Islet precursor cell (in vitro differentiated cells): ENCODE measurements around the gene CEP70.
A peak's percentile ranks its signal among the peaks of the same experiment; 100 is the strongest.

ENCODE experiments used
- DNase-seq: peaks from one replicate; pipeline ENCODE4 v3.0.0-alpha.2; 2018

CEP70 gene

DNA sequence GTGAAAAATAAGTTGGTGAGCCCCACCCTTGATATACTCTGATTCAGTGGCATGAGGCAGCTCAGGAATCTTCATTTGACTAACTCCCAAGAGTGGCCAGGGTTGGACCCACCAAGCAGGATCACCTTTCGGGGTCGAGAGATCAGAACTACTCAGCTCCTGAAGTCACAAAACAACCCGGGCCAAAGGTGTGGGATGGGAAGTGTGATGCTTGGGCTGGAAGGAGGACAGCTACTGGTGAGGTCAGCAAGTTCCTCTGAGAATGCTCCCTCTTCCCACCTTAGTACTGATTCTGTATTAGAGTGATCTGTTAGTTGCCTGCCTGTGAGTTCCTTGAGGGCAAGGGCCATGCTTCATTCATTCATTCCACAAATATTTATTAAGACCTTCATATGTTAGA, 144.6 kb downstream of the CEP70 start:
- peak; percentile 39 for DNase-seq

DNA sequence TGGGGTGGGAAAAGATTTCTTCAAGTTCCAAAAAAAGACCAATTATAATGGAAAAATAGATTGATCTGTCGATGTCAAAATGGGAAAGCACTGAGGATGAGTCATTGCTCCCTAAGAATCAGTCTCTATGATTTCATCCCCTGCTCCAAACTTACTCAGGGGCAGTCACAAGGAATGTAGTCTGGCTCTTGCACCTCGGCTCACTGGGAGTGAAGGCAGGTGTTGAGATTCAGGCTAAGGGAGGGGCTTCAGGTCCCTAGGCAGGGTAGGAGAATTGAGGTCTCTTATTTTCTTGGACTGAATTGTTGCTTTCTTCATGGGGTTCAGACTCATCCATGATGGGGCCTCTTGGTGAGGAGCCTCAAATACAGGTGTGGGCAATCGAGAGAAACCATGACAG, 145.4 kb downstream of the CEP70 start:
- peak; percentile 45 for DNase-seq

DNA sequence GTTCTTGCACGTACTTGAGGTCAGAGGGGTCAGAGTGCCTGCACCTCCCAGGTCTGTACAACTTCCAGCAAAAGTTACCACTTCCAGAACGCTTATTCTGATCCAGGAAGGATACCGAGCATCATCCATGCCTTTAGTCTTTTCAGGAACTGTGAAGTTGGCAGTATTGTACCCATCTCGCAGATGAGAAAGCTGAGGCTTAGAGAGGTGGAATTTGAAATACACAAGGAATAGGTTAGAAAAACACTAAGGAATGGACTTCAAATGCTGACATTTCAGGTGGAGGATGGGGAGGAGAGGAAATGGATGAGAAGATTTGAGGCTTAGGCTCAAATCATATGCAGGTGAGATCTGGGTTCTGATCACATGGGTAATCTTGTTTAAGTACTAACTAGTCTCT, 148.4 kb downstream of the CEP70 start:
- no peak for DNase-seq

- DNase-seq: no peak
Measured at GRCh38 chr3:138445236-138445635, 148.8 kb downstream of the CEP70 start.
